Activated CD8-positive, alpha-beta memory T cell treated with anti-CD3 and anti-CD28 coated beads, Interleukin-2, amount 50 U/mL, for 1 hour (primary cell): ENCODE measurements around the gene CNTN5.

Source experiments
- DNase-seq: peaks from one replicate; pipeline ENCODE4 v3.0.0-alpha.2; 2020; ENCODE audit errors: extremely low read depth

The CNTN5 gene

GRCh38 chr11:99509863-99510262 is 489.1 kb downstream of the CNTN5 start:
- DNase-seq, result no peak

- no peak for DNase-seq
Measured at GRCh38 chr11:99513368-99513767, 492.6 kb downstream of the CNTN5 start.

- DNase-seq, result no peak
Measured at GRCh38 chr11:99519095-99519494, 498.3 kb downstream of the CNTN5 start.

GRCh38 chr11:99522467-99523173 is 501.9 kb downstream of the CNTN5 start:
- no peak for DNase-seq

- no peak for DNase-seq
Measured at GRCh38 chr11:99531468-99531867, 510.7 kb downstream of the CNTN5 start.

GRCh38 chr11:99534812-99535211 is 514.1 kb downstream of the CNTN5 start:
- no peak for DNase-seq

GRCh38 chr11:99535406-99535805 is 514.7 kb downstream of the CNTN5 start:
- DNase-seq, result no peak

GRCh38 chr11:99535819-99536218 is 515.1 kb downstream of the CNTN5 start:
- no peak for DNase-seq

GRCh38 chr11:99537681-99538080 is 516.9 kb downstream of the CNTN5 start:
- DNase-seq, result no peak

GRCh38 chr11:99545616-99546015 is 524.9 kb downstream of the CNTN5 start:
- no peak for DNase-seq

GRCh38 chr11:99548264-99548663 is 527.5 kb downstream of the CNTN5 start:
- DNase-seq, result no peak

- no peak for DNase-seq
Measured at GRCh38 chr11:99554232-99554903, 533.6 kb downstream of the CNTN5 start.

GRCh38 chr11:99555486-99555885 is 534.7 kb downstream of the CNTN5 start:
- no peak for DNase-seq

GRCh38 chr11:99565333-99565732 is 544.6 kb downstream of the CNTN5 start:
- no peak for DNase-seq

GRCh38 chr11:99567334-99567956 is 546.7 kb downstream of the CNTN5 start:
- DNase-seq, result no peak

GRCh38 chr11:99568808-99569207 is 548.1 kb downstream of the CNTN5 start:
- DNase-seq, result no peak

- DNase-seq, result no peak
Measured at GRCh38 chr11:99571094-99571493, 550.3 kb downstream of the CNTN5 start.

- DNase-seq, result no peak
Measured at GRCh38 chr11:99584830-99585229, 564.1 kb downstream of the CNTN5 start.

- DNase-seq, result no peak
Measured at GRCh38 chr11:99585606-99586005, 564.9 kb downstream of the CNTN5 start.

- DNase-seq, result no peak
Measured at GRCh38 chr11:99589771-99590170, 569.0 kb downstream of the CNTN5 start.

- no peak for DNase-seq
Measured at GRCh38 chr11:99592266-99592665, 571.5 kb downstream of the CNTN5 start.

GRCh38 chr11:99593197-99593596 is 572.4 kb downstream of the CNTN5 start:
- DNase-seq, result no peak

- no peak for DNase-seq
Measured at GRCh38 chr11:99601179-99601578, 580.4 kb downstream of the CNTN5 start.
